Fibroblast of skin of scalp (primary cell): ENCODE data around the gene CACNA2D4.

Source experiments
- DNase-seq: peaks from one replicate; pipeline ENCODE4 v3.0.0-alpha.2; 2013

Gene CACNA2D4

DNA sequence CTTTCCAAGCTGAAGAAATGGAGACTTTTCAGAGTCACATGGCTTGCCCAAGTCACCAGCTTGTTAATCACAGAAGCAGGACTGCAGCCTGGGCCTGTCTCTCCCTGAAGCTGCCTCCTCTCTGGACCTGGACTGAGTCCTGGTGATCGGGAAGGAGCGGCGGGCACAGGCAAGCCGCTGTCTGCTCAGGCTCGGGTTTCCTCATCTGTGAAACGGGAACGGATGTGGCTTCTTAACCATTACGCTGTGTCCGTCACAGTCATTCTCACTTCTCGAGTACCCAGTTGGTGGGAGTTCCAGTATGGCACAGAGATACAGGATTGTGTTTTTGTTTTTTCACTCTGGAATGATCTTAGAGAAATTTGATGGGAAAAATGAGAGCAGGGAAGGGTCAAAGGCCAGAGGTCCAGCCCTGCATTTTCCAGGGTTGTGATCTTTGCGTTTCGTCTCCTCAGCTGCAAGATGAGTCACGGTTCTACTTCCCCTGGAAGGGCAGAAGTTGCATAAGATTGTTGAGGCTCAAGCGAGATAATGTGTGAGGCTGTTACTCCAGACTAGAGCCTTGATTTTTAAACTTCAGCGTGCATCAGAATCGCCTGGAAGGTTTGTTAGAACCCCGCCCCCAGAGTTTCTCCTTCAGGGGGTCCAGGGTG is 105.7 kb downstream of the CACNA2D4 start:
- DNase-seq: no peak

DNA sequence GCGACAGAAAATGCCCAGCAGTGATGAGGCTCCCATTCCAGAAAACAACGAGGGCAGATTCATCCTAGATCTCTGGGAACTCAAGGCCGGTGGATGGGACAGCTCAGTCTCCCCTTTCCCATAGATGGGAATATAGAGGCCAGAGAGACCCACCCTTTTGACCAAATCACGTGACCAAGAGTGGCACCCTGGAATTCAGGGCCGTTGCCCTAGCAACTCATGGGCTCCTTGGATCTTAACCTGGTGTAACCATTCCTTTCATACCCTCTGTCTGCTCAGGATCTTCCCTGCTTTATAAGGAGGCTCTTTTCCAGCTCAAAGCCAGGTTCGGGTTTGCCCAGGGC is 106.5 kb downstream of the CACNA2D4 start:
- no peak for DNase-seq

DNA sequence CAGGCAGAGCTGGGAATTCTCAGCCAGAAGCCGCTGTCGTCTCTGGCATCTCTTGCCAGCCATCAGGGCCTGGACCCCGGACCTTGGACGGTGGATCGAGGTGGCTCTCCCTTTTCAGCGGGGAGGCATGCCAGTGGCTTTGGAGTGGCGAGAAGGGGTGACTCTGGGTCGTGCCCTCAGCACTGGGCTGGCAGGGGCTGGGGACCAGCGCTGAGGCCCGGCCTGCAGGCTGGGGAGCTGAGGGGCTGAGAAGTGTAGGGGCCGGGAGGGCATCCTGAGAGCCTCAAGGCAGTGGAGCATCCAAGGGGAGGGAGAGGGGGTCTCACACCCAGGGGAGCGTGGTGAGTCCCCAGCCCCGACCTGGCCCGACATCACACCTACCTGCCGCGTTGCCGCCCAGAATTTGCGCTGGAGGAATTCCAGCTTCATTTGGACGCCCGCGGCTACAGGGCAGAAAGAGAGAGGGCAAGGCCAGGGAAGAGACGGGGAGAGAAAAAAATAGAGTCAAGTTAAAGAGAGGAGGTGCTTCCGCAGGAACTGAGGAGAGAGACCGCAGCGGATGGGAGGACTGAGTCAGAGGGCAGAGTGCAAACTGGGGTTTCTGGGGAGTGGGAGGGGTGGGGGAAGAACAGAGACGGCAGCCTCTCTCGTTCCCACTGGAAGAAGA is 107.0 kb downstream of the CACNA2D4 start:
- DNase-seq: no peak

DNA sequence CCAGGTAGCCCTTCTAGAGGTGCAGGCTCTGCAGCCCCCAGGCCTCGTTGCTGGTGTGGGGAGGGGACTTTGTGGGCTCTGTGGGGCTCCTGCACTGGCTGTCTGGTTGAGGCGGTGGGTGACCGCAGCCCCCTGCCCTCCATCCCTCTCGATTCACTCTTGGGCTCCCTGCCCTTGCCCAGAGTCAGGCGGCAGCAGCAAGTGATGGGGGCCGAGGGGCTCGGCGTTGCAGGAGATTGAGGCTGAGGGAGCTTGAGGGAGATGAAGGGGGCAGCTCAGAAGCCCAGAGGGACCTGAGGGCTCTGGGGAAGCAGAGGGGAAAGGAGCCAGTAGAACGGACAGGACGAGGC is 107.5 kb downstream of the CACNA2D4 start:
- no peak for DNase-seq

DNA sequence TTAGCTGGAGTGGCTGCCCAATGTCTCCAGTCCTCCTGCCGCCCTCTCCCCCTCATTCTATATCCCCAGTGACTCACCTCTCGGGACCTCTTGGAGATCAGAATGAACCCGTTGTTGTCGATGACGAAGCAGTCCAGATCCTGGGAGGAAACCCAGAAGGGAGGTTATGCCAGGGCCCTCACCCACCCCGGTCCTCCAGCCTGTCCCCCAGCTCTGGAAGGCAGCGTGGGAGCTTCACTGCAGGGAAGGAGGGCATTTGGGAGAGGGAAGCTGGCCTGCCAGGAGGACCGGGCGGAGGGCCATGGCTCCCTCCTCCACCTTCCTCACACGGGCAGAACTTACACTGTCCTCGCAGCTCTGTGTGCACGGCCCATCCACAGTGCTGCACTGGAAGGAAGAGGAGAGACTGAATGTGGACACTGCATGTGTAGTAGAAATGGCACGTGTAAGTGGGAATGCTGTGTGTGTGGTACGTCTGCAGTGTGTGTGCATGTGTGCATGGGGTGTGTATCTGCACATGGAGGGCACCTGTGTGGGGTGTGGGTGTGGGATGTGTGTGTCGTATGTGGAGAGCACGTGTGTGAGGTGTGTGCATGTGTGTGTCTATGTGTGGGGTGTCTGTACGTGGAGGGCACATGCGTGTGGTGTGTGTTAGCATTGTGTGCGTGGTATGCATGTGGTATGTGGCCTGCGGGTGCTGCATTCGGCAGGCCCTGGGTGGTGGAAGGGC is 108.1 kb downstream of the CACNA2D4 start:
- no peak for DNase-seq

DNA sequence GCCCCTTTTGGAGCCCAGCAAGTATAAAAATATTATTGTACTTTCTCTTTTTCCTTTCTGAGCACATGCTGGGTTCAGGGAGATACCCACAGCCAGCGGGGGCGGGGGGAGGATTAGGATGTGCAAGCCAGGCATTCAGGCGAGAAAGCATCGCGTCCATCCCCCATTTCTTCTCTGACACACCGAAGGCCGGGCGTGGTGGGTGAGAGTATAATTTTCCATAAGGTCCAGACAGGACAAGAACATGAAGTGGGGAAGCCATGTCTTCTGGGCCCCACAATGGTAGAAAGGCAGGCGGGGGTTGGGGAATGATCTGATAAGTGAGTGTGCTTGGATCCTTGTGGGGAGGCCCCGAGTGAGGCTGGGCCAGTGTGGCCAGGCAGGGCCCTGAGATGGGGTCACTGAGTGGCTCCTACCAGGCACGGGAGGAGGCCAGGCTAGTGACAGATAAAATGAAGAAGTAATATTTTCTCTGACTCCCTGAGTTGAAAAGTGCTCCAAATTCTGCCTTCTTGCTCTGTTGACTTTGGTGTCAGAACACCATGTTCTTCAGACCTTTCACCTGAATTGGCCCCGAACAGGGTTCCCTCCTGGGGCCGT is 108.8 kb downstream of the CACNA2D4 start:
- no peak for DNase-seq

DNA sequence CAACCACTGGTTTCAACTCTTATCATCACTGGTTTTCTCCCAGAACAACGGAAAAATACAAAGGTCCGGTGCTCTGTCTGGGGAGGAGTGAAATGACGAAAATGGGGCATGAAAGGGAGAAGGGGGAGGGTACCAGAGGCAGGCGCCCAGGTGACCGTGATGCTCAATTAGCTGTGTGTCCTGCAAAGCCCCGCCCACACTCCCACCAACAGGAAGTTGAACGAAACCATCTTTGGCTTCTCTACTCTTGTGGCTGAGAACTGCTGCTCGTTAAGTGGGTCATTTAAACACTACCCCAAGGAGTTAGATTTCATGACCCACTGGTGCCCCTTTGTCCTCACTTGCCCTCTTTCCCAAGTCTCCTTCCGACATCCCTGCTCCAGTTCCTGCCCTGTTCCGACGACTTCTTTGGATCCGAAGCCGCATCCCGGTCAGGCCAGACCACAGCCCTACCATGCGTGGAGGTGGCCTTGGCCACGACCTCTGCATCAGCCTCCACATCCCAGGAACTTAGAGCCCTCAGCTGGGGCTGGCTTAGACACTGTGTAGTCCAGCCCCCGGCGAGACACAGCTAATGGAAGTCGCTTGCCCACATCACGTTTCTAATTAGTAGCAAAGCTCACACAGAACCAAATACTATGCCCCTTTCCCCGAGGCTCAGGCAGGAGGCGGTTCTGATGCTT is 109.5 kb downstream of the CACNA2D4 start:
- no peak for DNase-seq

DNA sequence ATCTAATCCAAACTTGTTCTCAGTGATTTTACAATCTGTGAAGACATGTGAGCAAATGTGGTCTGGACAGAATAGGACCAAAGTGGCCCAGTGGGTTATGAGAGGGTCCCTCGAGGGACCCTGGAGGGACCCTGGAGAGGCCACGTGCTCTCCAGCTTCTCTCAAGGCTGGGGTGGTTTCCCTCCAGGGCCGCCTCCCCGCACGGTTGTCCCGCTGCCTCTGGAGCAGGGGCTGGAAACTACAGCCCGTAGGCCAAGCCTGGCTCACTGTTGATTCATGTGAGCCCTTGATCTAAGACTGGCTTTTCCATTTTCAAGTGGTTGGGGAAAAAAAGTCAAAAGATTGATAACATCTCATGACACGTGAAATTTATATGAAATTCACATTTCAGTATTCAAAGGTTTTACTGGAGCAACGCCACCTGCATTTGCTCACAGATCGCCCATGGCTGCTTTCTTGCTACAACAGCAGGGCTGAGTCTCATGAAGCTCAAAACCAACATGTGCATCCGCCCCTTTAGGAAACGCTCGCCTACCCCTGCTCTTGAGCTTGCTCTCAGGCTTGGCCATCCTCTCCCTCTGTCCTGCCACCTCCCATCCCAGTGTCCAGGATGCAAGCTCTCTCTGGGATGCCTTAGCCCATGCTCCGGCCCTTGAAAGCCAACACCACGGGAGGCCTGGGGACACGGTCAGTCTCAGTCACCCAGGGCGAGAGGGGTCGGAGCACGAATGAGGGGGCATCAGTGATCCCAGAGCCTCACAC is 110.2 kb downstream of the CACNA2D4 start:
- DNase-seq: no peak

DNA sequence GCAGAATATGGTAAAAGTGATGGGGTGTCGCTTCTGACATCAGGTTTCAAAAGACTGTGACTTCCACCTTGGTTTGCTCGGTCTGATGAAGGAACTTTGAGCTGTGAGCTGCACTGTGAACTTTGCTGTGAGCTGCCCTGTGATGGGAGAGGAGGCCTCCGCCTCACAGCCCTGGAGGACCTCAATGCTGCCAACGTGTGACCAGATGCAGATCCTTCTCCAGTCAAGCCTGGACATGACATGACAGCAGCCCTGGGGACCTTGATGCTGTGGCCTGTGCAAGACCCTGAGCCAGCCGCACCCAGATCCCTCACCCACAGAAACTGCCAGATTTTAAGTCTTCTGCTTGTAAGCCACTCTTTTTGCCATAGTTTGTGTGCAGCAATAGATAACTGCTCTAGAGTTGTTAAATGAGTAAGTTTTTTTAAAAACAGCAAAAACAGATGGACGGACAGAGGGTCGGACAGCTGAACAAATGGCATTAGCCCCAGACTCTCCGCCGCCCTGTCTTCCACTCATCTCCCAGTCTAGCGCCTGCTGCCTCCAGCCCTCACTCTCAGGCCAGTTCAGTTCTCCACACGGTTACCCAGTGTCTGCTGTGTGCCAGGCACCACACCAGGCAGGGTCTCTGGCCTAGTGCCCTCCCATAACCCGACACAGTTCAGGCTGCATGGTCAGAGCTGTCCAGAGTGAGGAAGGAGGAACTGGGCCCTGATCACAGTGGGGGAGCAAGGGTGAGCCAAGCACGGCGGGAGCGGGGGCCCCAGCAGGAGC is 111.2 kb downstream of the CACNA2D4 start:
- no peak for DNase-seq

DNA sequence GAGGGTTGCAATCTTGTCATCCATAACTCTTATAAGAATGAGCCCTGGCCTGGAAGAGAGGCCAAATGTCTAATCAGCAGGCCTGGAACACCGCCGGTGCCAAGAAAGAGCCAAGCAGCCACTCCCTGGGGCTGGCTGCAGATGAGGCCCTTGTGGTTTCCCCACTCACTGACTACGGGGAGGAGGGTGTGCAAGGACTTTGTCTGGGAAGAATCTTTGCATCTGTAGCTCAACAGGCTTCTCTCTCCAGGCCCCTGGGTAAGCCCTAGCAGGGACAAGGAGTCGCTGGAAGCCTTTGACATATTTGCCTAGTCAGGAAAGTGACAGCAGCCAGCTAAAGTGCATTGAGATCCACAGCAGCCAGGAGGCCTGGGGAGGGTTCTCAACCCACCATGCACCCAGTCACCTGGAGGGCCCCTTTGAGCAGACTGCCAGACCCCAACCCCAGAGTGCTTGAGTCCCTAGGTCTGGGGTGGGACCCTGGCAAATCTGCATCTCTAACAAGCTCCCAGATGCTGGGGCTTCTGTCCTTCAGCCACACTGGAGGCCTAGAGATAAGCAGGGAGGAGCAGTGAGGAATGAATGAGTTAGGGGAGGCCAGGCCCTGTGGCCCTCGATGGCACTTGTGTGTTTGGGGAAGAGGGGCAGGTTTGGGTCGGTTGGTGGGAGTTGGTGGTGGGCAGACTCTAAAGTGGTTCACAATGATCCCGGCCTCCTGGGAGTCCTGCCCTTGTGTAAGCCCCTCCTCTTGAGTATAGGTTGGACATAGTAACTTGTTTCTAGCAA is 112.0 kb downstream of the CACNA2D4 start:
- no peak for DNase-seq

DNA sequence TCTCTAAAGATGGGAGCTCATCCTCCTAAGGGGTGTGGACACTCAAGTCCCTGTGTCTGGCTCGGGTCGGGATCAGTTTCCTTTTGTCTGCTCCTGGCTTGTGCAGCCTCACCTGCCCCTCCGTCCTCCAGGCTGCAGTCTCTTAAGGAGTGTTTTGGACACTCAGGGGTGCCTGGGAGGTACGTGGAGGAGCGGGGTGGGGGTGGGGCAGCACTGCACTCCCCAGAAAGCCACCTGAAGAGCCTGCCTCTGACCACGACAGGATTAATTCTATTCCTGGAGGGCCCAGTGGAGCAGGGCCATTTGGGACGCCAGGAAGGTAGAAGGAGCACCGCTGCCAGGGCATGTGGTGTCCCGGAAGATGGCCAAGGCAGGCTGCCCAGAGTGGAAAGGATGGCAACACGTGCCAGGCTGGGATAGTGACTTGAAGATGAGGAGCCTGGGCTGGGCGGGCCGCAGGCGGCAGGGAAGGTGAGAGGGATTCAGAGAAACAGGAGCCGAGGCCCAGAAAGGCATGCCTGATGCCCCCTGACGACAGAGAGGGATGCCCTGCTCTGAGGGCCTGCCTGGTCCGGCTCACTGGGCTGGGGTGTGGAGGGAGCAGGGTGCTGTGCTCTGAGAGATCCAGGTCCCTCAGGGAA is 112.9 kb downstream of the CACNA2D4 start:
- DNase-seq: no peak

DNA sequence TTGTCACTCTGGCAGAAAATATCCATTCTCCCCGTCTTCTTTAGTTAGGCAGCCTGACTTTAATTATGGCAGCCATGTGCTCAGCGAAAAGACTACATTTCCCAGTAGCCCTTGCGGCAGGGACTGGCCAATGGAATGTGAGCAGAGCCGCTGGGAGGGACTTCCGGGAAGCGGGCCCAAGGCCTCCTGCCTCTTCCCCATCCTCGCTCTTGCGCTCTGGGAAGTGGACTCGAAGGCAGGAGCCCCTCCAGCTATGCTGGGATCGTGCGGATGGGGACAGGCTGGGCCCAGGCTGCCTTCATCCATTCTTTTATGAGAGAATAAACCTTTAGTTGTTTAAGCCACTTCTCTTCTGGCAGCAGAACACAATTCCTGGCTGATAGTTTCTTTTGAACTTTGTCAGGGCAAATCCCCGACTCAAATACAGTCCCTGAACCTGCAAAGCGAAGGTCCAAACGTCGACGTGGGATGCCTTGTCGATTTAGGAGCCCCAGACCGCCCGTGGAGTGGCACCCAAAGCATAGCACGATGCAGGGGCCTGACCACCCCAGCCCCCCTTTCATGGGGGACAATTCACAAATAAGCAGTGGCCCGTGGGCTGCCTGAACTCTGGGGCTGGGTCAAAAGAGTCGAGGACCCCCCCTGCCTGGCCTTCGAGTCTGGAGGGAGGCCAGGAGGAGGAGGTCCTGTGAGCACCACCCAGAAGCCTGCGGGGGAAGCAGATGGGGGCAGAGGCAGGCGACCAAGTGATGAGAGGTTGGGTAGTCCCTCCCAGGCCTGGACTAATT is 113.7 kb downstream of the CACNA2D4 start:
- DNase-seq: peak; percentile 95

DNA sequence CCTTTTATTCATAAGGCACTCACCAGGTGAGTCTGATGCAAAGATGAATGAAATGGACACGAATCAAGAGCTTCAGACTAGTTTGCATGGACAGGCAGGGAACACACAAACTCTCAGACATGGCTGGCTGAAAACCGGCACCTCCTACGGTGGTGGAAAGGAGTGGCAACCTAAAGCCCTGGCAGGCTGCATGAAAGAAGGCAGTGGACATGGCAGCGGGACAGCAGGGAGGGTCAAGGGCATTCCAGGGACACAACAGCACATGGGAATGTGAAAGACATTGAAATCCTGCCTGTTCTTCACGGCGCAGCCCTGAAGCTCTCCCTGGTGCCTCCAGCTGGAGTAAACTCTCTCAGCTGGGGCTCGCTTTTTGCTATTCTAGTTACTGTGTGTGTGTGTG is 114.7 kb downstream of the CACNA2D4 start:
- DNase-seq: no peak

DNA sequence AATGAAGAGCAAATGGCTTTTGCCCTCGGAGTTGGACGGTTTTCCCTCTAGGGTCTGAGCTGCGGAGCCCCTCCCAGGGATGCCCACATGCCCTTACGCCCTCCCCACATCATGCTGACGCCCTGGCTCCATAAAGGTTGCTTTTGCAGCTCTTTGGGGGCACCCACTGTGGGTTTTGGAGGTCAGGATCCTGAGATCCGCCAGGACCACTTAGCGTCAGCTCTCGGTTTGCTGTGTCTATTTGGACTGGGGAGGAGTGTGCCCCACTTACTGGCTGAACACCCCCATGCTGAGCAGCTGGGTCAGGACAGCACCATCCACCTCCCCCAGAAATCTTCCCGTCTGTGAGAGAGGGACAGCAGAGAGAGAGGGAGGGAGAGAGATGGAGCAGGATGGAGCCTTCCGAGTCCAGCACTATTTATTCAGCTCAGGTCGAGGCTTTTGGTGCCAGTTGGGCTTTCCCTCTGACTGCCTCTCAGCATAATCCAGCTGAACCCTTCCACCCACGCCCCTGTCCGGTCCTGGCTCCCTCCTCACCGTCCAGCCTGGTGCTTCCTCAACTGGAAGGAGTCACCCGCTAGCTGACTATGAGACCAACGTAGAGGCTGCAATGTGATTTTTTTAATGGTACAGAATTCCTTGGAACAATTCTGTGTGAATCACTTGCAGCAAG is 117.0 kb downstream of the CACNA2D4 start:
- peak; percentile 21 for DNase-seq

DNA sequence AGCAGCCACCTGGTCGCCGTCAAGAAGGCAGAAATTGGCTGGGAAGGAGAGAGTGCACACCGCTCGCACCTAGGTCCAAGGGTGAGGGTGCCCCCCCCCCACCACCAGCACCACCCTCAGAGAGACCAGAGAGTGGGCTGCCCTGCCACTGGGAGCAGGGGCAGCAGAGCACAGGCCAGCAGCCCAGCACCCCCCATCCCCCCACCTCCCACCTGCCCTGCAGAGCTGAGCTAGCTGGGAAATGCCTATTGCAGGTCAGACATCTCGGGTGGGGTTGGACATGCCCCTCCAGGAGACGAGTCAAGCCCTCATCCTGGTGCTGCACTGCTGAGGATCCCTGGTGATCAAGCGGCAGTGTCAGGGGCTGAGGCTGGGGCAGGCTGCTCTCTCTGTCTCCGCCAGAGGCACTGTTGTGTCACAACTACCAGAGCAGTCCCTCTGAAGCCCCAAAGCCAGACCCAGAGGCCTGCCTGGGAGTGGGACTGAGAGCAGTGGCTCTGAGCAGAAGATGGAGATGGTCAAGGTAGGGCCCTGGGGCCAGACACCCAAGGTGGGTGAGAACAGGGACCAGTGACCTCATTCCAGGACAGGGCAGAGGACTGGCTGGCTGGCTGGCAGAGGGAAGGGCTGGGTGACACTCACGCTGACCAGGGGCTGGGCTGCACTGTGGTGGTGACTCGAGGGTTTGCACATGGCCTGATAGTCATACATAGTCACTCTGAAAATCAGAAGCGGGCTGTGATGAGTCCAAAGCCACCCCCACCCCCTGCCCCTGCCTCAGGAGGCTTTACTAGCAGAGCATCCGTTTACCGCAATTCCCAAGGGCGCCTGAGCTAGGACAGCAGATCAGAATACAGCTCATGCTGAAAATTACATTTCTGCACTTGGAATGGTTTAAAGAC is 117.8 kb downstream of the CACNA2D4 start:
- peak; percentile 80 for DNase-seq

DNA sequence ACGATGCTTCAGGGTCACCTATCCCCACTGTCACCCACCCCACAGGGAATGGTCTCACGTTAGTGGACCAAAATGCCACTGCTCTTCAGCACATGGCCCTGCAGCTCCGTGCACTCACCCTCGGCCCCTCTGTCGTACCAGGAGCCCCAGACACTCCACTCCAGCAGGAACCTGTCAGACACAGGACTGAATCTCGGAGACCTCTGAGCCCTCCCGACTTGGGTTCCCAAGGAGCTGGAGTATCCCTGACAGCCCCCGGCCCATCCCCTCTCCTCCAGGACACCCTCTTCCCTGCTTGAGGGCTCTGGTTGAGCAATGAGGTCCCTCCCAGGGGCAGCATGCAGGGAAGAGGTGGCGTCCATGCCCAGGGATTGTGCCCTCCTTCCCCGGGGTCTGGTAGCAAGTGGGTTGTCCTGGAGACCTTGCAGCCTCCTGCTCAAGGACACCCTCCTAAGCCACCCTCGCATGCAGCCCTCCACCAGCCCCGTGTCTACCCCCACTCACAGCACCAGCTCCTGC is 118.5 kb downstream of the CACNA2D4 start:
- DNase-seq: no peak
